ENCODE data around the gene FCMR.

The FCMR gene

DNA sequence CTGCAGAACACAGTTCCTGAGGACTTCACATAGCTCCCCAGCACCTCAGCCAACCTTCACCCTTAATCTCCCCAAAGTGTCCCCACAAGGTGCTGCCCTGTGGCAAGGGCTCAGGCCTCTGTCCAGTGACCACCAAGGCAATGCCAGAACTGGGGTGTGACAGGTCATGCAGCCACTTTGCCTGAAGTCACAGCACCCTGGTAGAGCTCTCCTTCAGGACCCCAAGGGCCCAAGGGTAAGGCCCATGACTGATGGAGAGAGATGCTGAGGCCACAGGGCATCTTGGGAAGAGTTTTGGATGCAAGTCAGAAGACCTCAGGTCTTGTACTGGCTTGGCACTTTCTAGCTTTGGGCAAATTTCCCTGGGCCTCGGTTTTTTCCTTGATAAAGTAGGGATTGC is 783 bp upstream of the FCMR start:
- DNase-seq = no peak

- DNase-seq = no peak
Measured at GRCh38 chr1:206918076-206918475, 3.7 kb downstream of the FCMR start.

GRCh38 chr1:206916000-206916709 is 5.6 kb downstream of the FCMR start:
- no peak for DNase-seq

DNA sequence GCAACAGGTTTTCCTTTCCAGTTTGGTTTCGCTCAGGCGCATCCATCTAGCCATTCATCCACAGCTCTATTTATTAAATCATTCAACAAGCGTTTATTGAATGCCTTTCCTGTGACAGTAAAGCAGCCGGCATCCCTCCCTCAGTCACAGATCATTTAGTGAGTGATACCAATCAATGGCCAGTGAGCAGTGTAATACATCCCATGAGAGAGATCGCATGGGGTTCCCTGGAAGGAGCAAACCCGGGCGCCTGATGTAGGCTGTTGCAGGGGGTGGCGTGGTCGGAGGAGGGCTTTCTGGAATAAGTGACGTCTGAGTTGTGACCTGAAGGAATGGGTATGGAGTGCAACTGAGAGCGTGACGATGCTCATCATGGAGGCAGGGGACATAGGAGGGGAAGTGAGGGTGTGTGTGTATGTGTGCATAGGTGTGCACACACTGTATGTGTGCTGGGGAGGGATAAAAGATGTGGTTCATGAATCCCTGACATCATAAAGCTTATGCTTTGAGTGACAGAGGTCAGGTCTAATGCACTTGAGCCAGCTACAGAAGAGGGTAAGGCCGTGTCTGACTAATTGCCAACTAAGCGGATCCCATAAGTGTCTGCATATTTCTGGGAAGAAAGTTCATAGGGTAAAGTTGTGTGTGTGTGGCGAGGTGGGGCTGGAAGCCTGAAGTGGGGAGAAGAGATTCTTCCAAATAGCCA is 6.6 kb downstream of the FCMR start:
- no peak for DNase-seq

- DNase-seq = no peak
Measured at GRCh38 chr1:206913766-206914537, 7.8 kb downstream of the FCMR start.

DNA sequence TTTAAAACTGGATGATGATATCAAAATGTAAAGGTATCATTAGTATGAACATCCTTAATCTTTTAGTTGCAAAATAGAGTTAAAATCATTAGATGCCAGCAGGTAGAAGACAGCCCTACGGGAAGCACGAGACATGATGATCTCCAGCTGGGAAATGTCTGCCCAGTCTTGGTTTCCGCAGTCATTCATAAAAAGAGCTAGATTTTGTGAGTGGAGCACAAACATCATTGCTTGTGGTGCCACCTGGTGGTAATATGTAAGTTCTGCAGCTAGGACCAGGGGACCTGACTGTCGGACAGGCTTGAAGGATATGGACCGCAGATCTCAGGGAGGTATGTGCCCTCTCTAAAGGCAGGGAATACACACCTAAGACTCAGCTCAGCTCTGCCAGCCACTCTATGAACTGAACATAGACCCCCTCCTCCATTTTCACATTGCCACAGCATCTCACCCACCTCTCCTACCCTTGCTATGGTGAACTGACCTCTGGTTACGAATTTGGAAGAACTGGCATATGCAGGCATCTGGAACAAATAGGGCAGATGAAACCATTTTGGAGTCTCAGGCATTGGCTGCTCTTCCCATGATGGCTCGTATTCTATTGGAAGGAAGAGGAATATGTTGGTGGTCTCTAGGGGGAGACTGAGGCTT is 9.2 kb downstream of the FCMR start:
- DNase-seq = peak; percentile 69

DNA sequence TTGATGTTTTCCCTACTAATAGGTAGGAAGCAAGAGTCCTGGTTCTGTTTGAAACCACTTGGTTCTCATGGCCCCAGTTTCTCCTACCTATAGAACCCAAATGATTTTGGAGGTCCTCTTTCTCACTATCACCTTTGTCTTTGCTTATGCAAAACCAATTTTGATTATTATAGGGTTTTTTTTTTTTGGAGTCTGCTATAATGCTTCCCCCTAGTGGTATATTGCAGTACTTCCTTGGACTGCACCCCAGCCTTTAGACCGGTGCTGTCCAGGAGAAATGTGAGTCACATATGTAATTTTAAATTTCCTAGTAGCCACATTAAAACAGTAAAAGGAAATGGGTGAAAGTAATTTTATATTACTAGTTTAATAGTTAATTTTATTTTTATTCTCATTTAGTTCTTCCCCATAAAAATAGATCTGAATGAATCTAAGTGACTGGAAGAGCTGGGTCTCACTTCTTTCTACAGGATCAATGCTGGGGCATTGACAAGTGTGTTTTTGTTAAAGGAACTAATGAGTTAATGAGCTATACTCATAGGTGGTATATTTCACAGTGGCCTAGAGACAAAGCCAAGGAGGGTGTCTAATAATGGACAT is 10.6 kb downstream of the FCMR start:
- peak; percentile 34 for DNase-seq

DNA sequence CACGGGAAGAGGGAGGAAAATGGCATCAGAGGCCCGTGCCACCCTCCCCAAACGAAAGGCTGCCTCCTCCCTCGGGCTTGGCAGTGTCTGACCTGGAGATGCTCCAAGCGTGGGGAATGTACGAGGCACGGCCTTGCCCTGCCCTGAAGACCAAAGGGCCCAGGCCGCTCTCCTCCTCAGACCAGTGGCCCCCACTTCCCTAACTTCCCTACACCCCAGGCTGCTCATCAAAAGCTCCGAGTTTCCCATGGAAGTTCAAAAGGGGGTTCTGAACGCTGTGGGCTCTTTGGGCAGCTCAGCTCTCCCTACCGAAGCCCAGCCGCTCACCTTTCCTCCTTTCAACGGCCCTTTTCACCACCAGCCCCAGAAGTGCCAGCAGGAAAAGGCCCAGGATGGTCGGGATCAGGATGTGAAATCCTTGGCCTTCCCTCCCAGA is 11.8 kb downstream of the FCMR start:
- DNase-seq = no peak

GRCh38 chr1:206909161-206909882 is 12.4 kb downstream of the FCMR start:
- peak; percentile 49 for DNase-seq

- no peak for DNase-seq
Measured at GRCh38 chr1:206908038-206908437, 13.7 kb downstream of the FCMR start.

- no peak for DNase-seq
Measured at GRCh38 chr1:206907304-206907991, 14.3 kb downstream of the FCMR start.

GRCh38 chr1:206905295-206906164 is 16.2 kb downstream of the FCMR start:
- peak; percentile 45 for DNase-seq

- DNase-seq = no peak
Measured at GRCh38 chr1:206904423-206905142, 17.2 kb downstream of the FCMR start.

- no peak for DNase-seq
Measured at GRCh38 chr1:206903687-206904086, 18.1 kb downstream of the FCMR start.

- no peak for DNase-seq
Measured at GRCh38 chr1:206902702-206903101, 19.0 kb downstream of the FCMR start.

DNA sequence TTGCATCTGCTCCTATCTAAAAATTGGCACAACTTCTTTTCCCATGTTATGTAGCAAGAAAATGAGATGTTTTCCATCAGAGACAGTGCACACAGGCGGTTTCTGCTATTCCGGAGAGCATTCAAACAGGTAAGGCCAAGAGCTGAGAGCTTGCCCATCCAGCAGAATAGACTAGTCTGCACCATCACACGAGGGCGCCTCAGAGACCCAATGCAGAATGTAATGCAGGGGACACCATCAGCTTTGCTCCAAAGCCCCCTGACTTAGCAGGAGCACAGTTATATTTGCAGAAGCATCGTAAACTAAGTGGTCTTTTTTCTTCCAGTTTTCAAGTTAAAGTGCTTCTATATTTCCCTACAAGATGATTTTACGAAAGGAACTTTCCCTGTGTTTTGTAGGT is 19.8 kb downstream of the FCMR start:
- no peak for DNase-seq

DNA sequence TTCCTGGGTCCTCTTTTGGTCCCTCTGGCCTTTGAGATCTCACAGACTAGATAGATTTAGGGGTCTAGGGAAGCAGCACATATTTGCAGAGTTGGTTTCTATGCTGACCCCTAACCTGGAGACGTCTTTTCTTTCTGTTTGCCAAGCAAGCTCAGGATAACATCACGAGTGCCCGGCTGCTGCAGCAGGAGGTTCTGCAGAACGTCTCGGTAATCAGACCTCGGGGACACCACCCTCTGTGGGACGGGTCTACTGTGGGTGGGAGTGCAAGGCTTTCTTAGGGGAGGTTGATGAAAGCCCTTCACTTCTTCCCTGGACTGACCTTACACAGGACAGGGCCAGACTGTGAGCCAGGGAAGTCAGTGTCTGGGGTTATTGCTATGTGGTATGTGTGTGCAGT is 21.6 kb downstream of the FCMR start:
- no peak for DNase-seq

- no peak for DNase-seq
Measured at GRCh38 chr1:206899717-206900116, 22.0 kb downstream of the FCMR start.

DNA sequence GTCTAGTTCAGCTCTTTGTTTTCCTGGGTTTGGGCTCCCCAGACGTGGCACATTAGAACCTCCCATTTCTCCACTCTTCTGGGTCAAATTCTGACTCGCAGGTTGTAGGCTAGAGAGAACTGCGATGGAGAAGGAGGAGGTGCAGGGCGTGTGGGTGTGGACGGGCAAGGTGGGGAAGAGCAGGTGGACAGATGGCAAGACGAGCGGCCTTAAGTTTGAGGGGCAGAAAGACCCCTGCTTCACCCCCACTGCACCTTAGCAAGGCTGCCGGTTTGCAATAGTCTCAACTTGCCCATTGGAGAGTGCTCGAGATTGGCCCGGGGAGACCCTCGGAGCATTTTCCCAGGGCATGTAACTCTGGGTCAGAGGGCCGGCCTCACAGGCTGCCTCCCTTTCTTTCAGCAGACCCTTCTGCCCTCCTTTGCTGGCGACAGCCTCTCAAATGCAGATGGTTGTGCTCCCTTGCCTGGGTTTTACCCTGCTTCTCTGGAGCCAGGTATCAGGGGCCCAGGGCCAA is 22.8 kb downstream of the FCMR start:
- DNase-seq = no peak
